A549 (cell line): ENCODE measurements around the gene DSEL. TPM values are rescaled to one million over a fixed set of nuclear protein-coding genes. Genes with fewer than 3 reads are reported as not detected.

Experiments used
- ATAC-seq, 2 experiments: fragments of 200-7000 bp in 1 of 2; fragments of >200 bp in 1 of 2; cut with Nextera tagmentation in 1 of 2; cut with Tn5 transposase in 1 of 2; 3 replicates each; pipeline versions ENCODE4 v1.8.0 to v1.9.1; 2018 to 2020; ENCODE audit warnings: mild to moderate bottlenecking in 1 of 2, moderate library complexity in 1 of 2
- CTCF ChIA-PET: fragments of 300-600 bp; sonication (Branson Sonifier 250); formaldehyde crosslinking; extraction: SDS; loops from one replicate; lab custom pipeline; 2021; ENCODE audit warnings: antibody characterized with exemption, inconsistent platforms; lab: Yijun Ruan, JAX
- POLR2A ChIA-PET: fragments of 350-600 bp; formaldehyde crosslinking; extraction: SDS; loops from one replicate; lab custom pipeline; 2021; ENCODE audit warnings: antibody characterized with exemption, inconsistent platforms; lab: Yijun Ruan, JAX
- DNase-seq, 2 experiments: peaks; one replicate each; pipeline versions ENCODE4 v3.0.0 to v3.0.0-alpha.2; 2011 to 2016; ENCODE audit warnings: low read depth in 1 of 2, low spot score in 1 of 2
- FAIRE-seq: peaks from 2 replicates; lab custom pipeline; 2011; peaks lifted over from hg19 to GRCh38; lab: Jason Lieb, UNC
- H3K27ac ChIP-seq, 2 experiments: fragments of >200 bp; sonication (Bioruptor Twin); formaldehyde crosslinking; 3 replicates each; pipeline ENCODE4 v1.5.1; 2016 to 2017
- H3K4me1 ChIP-seq: fragments of >200 bp; sonication (Bioruptor Twin); formaldehyde crosslinking; 3 replicates; pipeline ENCODE4 v1.6.1; 2016
- H3K4me2 ChIP-seq: fragments of >200 bp; sonication (Bioruptor Twin); formaldehyde crosslinking; 3 replicates; pipeline ENCODE4 v1.6.1; 2016
- H3K4me3 ChIP-seq: fragments of >200 bp; sonication (Bioruptor Twin); formaldehyde crosslinking; 3 replicates; pipeline ENCODE4 v1.5.1; 2016
- H3K9me3 ChIP-seq: fragments of >200 bp; sonication (Bioruptor Twin); formaldehyde crosslinking; 3 replicates; pipeline ENCODE4 v1.6.1; 2016
- BHLHE40 ChIP-seq: IDR thresholded peaks from 2 replicates; pipeline ENCODE4 v1.6.1; 2012; ENCODE audit warnings: low read depth, low read length, inconsistent platforms
- CBX2 ChIP-seq: fragments of 200-600 bp; sonication (generic); IDR thresholded peaks from 2 replicates; pipeline ENCODE4 v1.6.1; 2016; ENCODE audit warnings: low read depth, mild to moderate bottlenecking, borderline replicate concordance
- CBX8 ChIP-seq: fragments of 200-600 bp; sonication (generic); IDR thresholded peaks from 2 replicates; pipeline ENCODE4 v1.6.1; 2016
- FOSB ChIP-seq: fragments of 250-450 bp; sonication (Bioruptor Pico); IDR thresholded peaks from 2 replicates; pipeline ENCODE4 v1.5.0; 2020; ENCODE audit warnings: mild to moderate bottlenecking, moderate library complexity
- HEYL ChIP-seq: fragments of 250-450 bp; sonication (Bioruptor Pico); IDR thresholded peaks from 2 replicates; pipeline ENCODE4 v1.8.0; 2021; ENCODE audit warnings: mild to moderate bottlenecking, moderate library complexity
- HOXA7 ChIP-seq: fragments of 250-450 bp; sonication (Bioruptor Pico); IDR thresholded peaks from 2 replicates; pipeline ENCODE4 v1.5.0; 2020; ENCODE audit warnings: mild to moderate bottlenecking, moderate library complexity
- HOXB5 ChIP-seq: fragments of 250-450 bp; sonication (Bioruptor Pico); IDR thresholded peaks from 2 replicates; pipeline ENCODE4 v1.5.0; 2020; ENCODE audit warnings: mild to moderate bottlenecking, moderate library complexity
- JUNB ChIP-seq: fragments of >200 bp; sonication (Bioruptor Twin); formaldehyde crosslinking; IDR thresholded peaks from 2 replicates; pipeline ENCODE4 v1.6.1; 2016
- KDM1A ChIP-seq: fragments of 200-600 bp; sonication (generic); IDR thresholded peaks from 2 replicates; pipeline ENCODE4 v1.6.1; 2016; ENCODE audit warnings: low read depth, mild to moderate bottlenecking
- RAD21 ChIP-seq, 2 experiments: fragments of >200 bp in 1 of 2; sonication (Bioruptor Twin) in 1 of 2; formaldehyde crosslinking in 1 of 2; IDR thresholded peaks in 1 of 2; conservative IDR thresholded peaks in 1 of 2; 2 replicates in 1 of 2; 3 replicates in 1 of 2; pipeline ENCODE4 v1.6.1; 2012 to 2018; ENCODE audit warnings: inconsistent platforms in 1 of 2
- RCOR1 ChIP-seq: fragments of 150-350 bp; IDR thresholded peaks from 2 replicates; pipeline ENCODE4 v1.6.1; 2014; ENCODE audit warnings: antibody characterized with exemption, low read length, low read depth
- RFX5 ChIP-seq: fragments of 450-650 bp; IDR thresholded peaks from 2 replicates; pipeline ENCODE4 v1.7.1; 2014; ENCODE audit warnings: antibody characterized with exemption, mild to moderate bottlenecking, moderate library complexity
- RNF2 ChIP-seq: fragments of 200-600 bp; sonication (generic); IDR thresholded peaks from 2 replicates; pipeline ENCODE4 v1.6.1; 2016; ENCODE audit warnings: low read depth, mild to moderate bottlenecking, antibody characterized with exemption, moderate library complexity, borderline replicate concordance
- SMC3 ChIP-seq: fragments of >200 bp; sonication (Bioruptor Twin); formaldehyde crosslinking; IDR thresholded peaks from 3 replicates; pipeline ENCODE4 v1.6.1; 2018; ENCODE audit warnings: inconsistent platforms
- TP53 ChIP-seq: fragments of 250-450 bp; sonication (Bioruptor Pico); IDR thresholded peaks from 2 replicates; pipeline ENCODE4 v1.5.0; 2021; ENCODE audit warnings: mild to moderate bottlenecking, moderate library complexity
- ZC3H11A ChIP-seq: fragments of 450-650 bp; IDR thresholded peaks from 2 replicates; pipeline ENCODE4 v1.6.1; 2014; ENCODE audit warnings: antibody characterized with exemption, mild to moderate bottlenecking
- ZFP36 ChIP-seq: fragments of 450-650 bp; IDR thresholded peaks from 2 replicates; pipeline ENCODE4 v1.6.1; 2014; ENCODE audit warnings: borderline replicate concordance; ENCODE audit not compliant: partially characterized antibody
- WGBS: methylation state at CpG from one replicate; pipeline ENCODE4 v1.1.6; 2017; ENCODE audit errors: missing lambda C conversion rate; 5-methylcytosine and 5-hydroxymethylcytosine counted together
- polyA plus RNA-seq, 4 experiments: library from polyadenylated mRNA; depleted of rRNA in 3 of 4; stranded (reverse); fragments of >200 nt; fragmentation: RNase III in 1 of 4; extraction: RNeasy Plus Mini Kit Qiagen cat#74134 plus additional on column Dnase treatment in 1 of 4; gene quantifications; 2 replicates in 3 of 4; 3 replicates in 1 of 4; pipeline ENCODE4 v1.2.3, GENCODE V29; 2011 to 2017
- TF ChIP-seq, protein P1 (sequence below): fragments of >200 bp; sonication (Bioruptor Twin); formaldehyde crosslinking; IDR thresholded peaks from 2 replicates; pipeline ENCODE4 v1.6.1; 2016
- TF ChIP-seq, protein P2 (sequence below): fragments of 250-450 bp; sonication (Bioruptor Pico); IDR thresholded peaks from 2 replicates; pipeline ENCODE4 v1.5.0; 2020; ENCODE audit warnings: low read depth, mild to moderate bottlenecking, moderate library complexity
- TF ChIP-seq, protein P3 (sequence below): fragments of 250-450 bp; sonication (Bioruptor Pico); IDR thresholded peaks from 2 replicates; pipeline ENCODE4 v1.5.0; 2021; ENCODE audit warnings: mild to moderate bottlenecking, moderate library complexity, borderline replicate concordance
- TF ChIP-seq, protein P4 (sequence below): fragments of 150-350 bp; IDR thresholded peaks from 2 replicates; pipeline ENCODE4 v1.6.1; 2014; ENCODE audit warnings: low read depth, mild to moderate bottlenecking, low read length

The DSEL gene
- polyA plus RNA-seq, 2 of the 4 experiments (the other 2 are of a cell fraction) = 0.21 to 0.34 TPM

DNA sequence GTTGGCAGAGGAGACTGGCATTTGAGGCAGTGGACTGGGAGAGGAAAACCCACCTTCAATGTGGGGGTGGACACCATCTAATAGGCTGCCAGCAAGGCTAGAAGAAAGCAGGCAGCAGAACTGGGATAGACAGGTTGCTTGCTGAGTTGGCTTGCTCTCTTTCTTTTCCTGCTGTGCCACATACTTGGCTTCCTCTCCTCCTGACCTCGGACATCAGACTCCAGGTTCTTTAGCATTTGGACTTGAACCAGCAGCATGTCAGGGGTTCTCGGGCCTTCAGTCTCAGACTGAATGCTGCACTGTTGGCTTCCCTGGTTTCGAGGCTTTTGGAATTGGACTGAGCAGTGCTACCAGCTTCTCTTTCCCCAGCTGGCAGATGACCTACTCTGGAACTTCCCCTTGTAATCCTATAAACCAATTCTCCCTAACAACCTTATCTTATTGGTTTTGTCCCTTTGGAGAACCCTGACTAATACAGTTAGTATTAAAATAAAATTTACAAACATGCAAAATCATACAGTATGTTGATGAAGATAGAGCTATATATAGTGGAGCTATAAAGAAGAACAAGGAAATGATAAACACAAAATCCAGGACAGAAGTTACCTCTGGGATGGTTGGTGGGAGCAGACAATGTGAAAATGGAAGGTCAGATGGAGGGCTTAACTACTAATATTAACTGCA, 15.9 kb downstream of the DSEL start:
- Histone ChIP-seq H3K4me3 (no peak overlapping the region), H3K4me1 (no peaks in the 10 kb centered on the region), H3K9me3 (no peaks in the 10 kb centered on the region), H3K27ac (no peak overlapping the region), H3K4me2 (no peak overlapping the region)
- FAIRE-seq = no peak
- 13% methylated on average over 3 of the region's 3 CpGs for WGBS
- CTCF ChIA-PET = interaction anchor here (1.2 kb wide), 1 partner anchor 13 kb away, joined by 3 read pairs; no protein-coding TSS in a partner anchor
- no peak for ATAC-seq
- no peak for DNase-seq
- POLR2A ChIA-PET = no interaction called here
- TF ChIP-seq RCOR1 (no peak), HOXB5 (no peak)

DNA sequence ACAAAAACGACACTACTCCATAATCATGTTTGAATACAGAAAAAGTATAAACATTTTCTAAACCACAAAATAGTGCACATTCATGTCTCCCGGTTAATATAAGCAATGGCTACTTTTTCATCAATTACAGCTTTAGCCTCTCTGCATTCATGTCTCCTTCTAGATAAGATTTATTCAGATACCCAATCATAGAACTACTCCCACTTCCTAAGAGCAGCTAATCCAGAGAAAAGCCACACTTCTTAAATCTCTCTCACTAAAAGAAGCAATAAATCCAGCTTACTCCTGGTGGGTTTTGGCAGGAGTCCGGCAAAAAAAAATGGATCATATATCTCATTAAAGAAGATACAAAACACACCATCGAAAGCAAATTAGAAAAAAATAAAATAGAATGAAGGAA, 20.1 kb downstream of the DSEL start:
- DNase-seq = no peak
- no peak overlapping the region for H3K27ac ChIP-seq
- no peak for TF ChIP-seq TP53 (CRISPR knock-in tag)
- no peak for TF ChIP-seq HEYL
- no peak for TF ChIP-seq KDM1A
- TF ChIP-seq ZFP36 = no peak
- TF ChIP-seq RAD21 (conservative IDR thresholded peaks at IDR 0.05 in 1 of 2, IDR thresholded peaks at IDR 0.05 in 1 of 2) = no peak
- TF ChIP-seq RNF2 = no peak
- no peak for TF ChIP-seq RCOR1
- no peak for TF ChIP-seq HOXB5
- TF ChIP-seq CBX2 = no peak
- TF ChIP-seq, protein P1, sequence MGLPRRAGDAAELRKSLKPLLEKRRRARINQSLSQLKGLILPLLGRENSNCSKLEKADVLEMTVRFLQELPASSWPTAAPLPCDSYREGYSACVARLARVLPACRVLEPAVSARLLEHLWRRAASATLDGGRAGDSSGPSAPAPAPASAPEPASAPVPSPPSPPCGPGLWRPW = no peak
- no peak for TF ChIP-seq RFX5
- no peak overlapping the region for H3K4me2 ChIP-seq
- no peak overlapping the region for H3K4me3 ChIP-seq
- ChIA-PET POLR2A (no interaction called here), CTCF (no interaction called here)
- 34% methylated on average over 4 of the region's 4 CpGs for WGBS
- H3K4me1 ChIP-seq = no peaks in the 10 kb centered on the region
- no peak for ATAC-seq
- no peaks in the 10 kb centered on the region for H3K9me3 ChIP-seq
- no peak for FAIRE-seq

DNA sequence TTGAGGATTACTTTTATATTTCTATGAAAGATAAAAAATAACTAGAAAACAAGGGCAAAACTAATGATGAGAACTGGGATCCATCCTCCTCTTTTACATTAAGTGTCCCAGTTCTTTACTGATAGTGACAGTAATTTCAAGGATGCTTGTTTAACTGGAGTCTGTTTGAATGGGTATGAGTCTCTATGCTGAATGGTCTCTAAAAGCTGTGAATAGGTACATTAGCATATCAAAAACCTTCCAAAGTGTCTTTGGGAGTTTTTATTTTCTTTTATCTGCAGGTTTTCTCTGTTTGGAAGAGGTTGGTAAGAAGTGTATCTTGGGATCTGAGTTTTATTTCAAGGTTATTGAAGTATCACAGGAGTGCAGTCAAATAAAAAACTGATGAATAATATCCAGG, 30.0 kb downstream of the DSEL start:
- Histone ChIP-seq H3K4me3 (no peak overlapping the region), H3K9me3 (no peaks in the 10 kb centered on the region), H3K4me1 (no peaks in the 10 kb centered on the region), H3K27ac (no peak overlapping the region), H3K4me2 (no peak overlapping the region)
- TF ChIP-seq CBX8 = no peak
- TF ChIP-seq, protein P1 = no peak
- TF ChIP-seq BHLHE40 = no peak
- no peak for TF ChIP-seq ZC3H11A
- TF ChIP-seq, protein P2, sequence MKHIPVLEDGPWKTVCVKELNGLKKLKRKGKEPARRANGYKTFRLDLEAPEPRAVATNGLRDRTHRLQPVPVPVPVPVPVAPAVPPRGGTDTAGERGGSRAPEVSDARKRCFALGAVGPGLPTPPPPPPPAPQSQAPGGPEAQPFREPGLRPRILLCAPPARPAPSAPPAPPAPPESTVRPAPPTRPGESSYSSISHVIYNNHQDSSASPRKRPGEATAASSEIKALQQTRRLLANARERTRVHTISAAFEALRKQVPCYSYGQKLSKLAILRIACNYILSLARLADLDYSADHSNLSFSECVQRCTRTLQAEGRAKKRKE (CRISPR knock-in tag) = no peak
- no peak for TF ChIP-seq KDM1A
- TF ChIP-seq FOSB (CRISPR knock-in tag) = no peak
- TF ChIP-seq HOXA7 (CRISPR knock-in tag) = no peak
- no peak for TF ChIP-seq RFX5
- no peak for TF ChIP-seq SMC3
- TF ChIP-seq, protein P3, sequence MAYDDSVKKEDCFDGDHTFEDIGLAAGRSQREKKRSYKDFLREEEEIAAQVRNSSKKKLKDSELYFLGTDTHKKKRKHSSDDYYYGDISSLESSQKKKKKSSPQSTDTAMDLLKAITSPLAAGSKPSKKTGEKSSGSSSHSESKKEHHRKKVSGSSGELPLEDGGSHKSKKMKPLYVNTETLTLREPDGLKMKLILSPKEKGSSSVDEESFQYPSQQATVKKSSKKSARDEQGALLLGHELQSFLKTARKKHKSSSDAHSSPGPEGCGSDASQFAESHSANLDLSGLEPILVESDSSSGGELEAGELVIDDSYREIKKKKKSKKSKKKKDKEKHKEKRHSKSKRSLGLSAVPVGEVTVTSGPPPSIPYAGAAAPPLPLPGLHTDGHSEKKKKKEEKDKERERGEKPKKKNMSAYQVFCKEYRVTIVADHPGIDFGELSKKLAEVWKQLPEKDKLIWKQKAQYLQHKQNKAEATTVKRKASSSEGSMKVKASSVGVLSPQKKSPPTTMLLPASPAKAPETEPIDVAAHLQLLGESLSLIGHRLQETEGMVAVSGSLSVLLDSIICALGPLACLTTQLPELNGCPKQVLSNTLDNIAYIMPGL = no peak
- TF ChIP-seq JUNB = no peak
- TF ChIP-seq, protein P4, sequence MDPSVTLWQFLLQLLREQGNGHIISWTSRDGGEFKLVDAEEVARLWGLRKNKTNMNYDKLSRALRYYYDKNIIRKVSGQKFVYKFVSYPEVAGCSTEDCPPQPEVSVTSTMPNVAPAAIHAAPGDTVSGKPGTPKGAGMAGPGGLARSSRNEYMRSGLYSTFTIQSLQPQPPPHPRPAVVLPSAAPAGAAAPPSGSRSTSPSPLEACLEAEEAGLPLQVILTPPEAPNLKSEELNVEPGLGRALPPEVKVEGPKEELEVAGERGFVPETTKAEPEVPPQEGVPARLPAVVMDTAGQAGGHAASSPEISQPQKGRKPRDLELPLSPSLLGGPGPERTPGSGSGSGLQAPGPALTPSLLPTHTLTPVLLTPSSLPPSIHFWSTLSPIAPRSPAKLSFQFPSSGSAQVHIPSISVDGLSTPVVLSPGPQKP = no peak
- TF ChIP-seq HOXB5 = no peak
- TF ChIP-seq HEYL = no peak
- POLR2A ChIA-PET = no interaction called here
- no peak for ATAC-seq
- CTCF ChIA-PET = no interaction called here
- no peak for FAIRE-seq
- DNase-seq = no peak
